SK-N-SH (cell line): Measurements from ENCODE around the gene ABCB10.

ENCODE experiments used
- EP300 ChIP-seq, 2 experiments: IDR thresholded peaks; 2 replicates each; pipeline versions ENCODE4 v1.4.0 to v1.6.1; 2012; ENCODE audit warnings: borderline replicate concordance in 1 of 2, low read depth in 1 of 2, low read length in 1 of 2
- TF ChIP-seq, protein P1 (sequence below): fragments of 150-350 bp; IDR thresholded peaks from 2 replicates; pipeline ENCODE4 v1.6.1; 2017; ENCODE audit warnings: antibody characterized with exemption, low read length, low read depth, borderline replicate concordance
- TF ChIP-seq, protein P2 (sequence below): fragments of 200-600 bp; sonication (generic); IDR thresholded peaks from 2 replicates; pipeline ENCODE4 v1.6.1; 2017; ENCODE audit warnings: antibody characterized with exemption, mild to moderate bottlenecking, moderate library complexity

- TF ChIP-seq, protein P1, sequence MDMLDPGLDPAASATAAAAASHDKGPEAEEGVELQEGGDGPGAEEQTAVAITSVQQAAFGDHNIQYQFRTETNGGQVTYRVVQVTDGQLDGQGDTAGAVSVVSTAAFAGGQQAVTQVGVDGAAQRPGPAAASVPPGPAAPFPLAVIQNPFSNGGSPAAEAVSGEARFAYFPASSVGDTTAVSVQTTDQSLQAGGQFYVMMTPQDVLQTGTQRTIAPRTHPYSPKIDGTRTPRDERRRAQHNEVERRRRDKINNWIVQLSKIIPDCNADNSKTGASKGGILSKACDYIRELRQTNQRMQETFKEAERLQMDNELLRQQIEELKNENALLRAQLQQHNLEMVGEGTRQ: no peak
- TF ChIP-seq, protein P2, sequence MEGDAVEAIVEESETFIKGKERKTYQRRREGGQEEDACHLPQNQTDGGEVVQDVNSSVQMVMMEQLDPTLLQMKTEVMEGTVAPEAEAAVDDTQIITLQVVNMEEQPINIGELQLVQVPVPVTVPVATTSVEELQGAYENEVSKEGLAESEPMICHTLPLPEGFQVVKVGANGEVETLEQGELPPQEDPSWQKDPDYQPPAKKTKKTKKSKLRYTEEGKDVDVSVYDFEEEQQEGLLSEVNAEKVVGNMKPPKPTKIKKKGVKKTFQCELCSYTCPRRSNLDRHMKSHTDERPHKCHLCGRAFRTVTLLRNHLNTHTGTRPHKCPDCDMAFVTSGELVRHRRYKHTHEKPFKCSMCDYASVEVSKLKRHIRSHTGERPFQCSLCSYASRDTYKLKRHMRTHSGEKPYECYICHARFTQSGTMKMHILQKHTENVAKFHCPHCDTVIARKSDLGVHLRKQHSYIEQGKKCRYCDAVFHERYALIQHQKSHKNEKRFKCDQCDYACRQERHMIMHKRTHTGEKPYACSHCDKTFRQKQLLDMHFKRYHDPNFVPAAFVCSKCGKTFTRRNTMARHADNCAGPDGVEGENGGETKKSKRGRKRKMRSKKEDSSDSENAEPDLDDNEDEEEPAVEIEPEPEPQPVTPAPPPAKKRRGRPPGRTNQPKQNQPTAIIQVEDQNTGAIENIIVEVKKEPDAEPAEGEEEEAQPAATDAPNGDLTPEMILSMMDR: no peak
- TF ChIP-seq EP300 (IDR thresholded peaks at IDR 0.05; ENCODE audit: borderline replicate concordance in 1 of 2, low read depth in 1 of 2, low read length in 1 of 2): no peak
Observed at GRCh38 chr1:229535230-229535629, 23.3 kb downstream of the ABCB10 start.
